GM10847 (cell line): ENCODE results near the gene ST6GALNAC4.

Source experiments
- POLR2A ChIP-seq: IDR thresholded peaks from 2 replicates; pipeline ENCODE4 v1.6.1; 2011; ENCODE audit not compliant: insufficient read length; ENCODE audit errors: extremely low read depth

ST6GALNAC4 gene

DNA sequence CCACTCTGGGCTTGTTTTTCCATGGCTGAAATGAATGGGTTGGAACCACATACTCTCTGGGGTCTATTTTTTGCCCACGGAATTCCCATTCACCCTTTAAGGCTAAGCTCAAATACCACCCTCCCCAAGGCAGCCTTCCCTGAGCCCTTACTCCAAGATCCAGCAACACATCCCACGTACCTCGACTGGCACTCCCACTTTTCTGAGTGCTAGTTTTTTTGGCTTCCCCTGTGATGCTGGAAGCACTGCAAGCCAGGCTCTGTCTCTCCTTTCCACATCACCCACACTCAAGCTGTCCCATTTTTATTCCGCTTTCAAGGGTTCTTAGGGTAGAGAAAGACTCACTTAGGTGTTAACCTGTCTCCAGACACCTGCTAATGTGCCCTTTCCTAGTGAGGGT is 23.4 kb downstream of the ST6GALNAC4 start:
- TF ChIP-seq POLR2A: no peak

DNA sequence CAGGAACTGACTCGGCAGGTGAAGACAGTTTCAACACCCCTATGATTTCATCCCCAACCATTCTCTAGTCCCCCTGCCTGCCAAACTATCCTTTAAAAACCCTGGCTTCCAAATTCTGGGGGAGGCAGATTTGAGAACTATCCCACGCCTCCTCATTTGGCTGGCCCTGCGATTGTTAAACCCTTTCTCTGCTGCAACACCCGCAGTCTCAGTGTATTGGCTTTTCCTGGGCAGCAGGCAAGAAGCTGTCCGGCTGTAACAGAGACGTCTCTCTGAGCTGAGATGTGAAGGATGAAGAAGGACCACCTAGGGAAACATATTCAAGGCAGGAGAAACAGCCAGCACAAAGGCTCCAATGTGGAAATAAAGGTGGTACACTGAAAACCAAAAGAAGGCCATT is 24.0 kb downstream of the ST6GALNAC4 start:
- TF ChIP-seq POLR2A: no peak

DNA sequence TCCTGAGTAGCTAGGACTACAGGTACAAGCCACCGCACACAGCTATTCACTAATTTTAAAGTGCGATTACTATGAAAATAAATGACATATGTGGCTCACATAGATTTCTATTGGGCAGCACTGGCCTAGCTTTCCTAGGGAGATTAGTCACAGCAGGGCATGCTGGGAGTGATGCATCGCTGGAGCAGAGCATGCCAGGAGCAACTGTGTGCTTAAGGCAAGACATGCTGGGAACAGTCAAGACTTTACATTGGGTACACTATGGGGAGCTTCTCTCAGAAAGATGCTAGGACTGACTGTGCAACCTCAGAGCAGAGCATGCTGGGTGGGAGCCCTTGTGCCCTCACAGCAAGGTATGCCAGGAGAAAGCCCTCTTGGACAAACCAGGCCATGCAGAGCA is 26.8 kb downstream of the ST6GALNAC4 start:
- no peak for TF ChIP-seq POLR2A

DNA sequence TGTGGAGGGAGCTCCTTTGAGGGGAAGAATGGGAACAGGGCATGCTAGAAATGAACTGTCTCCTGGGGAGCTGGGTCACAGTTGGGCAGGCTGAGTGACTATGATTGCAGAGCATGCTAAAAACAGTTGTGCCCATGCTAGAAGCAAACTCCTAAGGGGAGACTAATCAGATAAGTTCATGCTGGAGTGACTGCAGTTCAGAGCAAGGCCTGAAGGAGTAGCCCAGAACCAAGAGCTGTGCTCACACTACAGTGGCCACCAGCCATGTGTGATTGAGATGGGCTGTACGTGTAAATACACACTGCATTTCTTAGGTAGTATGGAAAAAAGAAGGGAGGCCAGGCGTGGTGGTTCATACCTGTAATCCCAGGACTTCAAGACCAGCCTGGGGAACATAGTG is 29.0 kb downstream of the ST6GALNAC4 start:
- no peak for TF ChIP-seq POLR2A

DNA sequence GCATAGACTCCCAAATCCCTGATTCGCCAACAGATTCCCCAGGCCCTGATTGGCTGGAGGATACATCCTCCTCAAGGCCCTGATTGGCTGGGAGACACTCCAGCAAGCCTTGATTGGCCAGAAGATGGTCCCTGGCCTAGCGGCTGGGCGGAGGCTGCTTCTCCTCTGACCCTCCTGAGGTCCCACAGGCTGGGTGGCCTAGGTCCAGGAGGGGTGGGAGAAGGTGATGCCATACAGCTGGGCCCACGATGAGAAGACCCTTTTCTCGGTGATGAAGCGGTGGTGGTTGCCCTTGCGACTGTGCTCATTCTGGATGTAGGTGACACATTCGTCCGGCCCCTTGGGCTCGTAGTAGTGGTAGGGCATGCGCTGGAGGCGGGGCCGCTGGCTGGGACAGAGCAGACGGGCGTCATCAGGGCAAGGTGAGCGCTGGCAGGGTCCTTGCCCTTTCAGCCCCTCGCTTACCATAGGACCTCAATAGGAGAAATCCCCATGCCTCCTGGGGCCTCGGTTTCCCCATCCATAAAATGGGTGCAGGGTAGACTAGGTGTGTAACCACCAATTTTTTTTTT is 30.4 kb downstream of the ST6GALNAC4 start:
- TF ChIP-seq POLR2A: no peak

DNA sequence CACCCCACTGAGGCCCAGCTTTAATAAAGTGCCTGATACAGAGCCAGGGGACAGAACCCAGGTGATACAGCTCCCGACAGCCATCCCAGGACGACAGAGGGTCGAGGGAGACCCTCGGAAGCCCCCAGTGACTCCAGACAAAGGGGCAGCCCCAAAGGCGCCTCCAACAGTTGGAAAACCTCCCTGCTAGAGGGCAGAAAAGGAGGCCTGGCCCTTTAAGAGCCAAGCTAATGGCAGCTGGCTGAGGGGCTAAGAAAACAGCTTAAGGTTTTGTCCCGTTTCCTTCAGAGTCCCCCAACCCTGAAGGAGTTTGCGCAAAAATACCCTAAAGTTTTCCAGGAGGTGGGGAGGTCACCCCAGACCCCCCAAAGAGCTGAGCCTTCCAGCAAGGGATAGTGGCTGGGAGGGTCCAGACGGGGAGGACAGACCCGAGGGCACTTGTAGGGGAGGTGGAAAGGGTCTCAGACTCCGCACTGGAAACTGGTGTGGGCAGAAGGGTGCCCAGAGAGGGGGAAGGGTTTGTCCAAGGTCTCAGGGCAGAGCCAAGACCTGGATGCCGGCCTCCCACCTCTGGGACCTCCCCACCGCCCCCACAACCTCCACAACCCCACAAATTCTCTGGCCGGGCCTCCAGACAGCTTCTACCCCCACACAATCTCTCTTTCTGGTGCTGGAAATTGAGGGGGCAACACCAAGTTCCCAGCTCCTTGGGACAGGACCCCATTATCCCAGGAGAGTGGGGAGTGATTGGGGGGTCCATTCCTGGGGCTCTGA is 31.1 kb downstream of the ST6GALNAC4 start:
- TF ChIP-seq POLR2A: no peak

DNA sequence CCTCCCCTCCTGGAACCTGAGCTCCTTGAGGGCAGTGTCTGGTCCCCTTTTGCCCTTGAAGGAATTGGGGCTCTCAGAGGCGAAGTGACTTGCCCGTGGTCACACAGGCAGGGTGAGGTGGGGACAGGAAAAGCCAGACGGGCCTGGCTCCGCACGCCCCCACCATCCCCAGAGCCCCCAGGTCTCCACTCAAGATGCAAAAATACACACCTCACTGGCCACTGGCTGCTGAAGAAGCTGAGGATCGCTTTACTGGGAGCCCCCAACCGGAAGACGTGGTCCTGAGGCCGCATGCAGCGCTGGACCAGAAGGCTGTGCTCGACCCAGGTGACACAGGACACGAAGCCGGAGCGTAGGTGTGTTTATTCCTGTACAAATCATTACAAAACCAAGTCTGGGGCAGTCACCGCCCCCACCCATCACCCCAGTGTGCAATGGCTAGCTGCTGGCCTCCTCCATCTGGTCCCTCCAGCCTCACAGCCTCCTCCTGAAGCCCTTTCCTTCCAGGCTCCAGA is 31.8 kb downstream of the ST6GALNAC4 start:
- TF ChIP-seq POLR2A: no peak

DNA sequence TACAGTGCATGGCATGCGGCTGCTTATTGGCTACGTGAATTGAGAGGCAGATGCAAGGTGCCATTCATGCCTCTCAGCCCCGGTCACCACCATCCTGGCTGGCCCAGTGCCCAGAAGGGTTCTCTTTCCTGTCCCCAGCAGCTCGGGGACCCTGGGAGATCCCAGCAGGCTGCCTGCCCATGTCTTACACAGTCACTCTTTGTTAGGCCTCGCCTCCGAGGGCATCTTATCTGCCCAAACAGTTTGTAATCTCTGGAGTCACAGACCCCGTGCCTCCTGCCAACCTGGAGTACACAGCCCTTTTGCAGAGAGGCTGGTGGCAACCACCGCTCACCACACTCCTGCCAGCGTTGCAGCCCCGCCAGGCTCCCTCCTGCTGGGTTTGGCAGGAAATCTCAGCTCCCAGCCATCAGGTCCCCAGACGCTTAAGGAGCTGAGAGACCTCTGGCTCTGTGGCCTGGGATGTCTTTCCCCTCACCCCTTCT is 32.4 kb downstream of the ST6GALNAC4 start:
- no peak for TF ChIP-seq POLR2A

DNA sequence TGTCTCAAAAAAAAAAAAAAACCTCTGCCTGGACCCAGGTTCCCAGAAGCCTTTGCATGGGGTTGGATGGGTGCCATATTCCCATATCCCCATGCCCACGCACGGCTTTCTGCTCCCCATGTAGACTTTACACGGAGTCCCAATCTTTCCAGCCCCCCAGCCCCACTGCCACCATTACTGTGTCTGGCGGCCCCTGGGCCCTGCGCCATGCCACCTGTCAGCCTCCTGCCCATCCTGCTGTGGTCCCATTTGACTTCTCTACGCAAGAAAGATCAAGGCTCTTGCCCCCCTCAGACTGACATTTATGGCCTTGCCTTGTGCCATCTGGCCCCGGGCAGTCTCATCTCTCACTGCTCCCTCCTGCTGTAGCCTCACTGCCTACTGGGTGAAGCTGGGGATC is 32.9 kb downstream of the ST6GALNAC4 start:
- no peak for TF ChIP-seq POLR2A

DNA sequence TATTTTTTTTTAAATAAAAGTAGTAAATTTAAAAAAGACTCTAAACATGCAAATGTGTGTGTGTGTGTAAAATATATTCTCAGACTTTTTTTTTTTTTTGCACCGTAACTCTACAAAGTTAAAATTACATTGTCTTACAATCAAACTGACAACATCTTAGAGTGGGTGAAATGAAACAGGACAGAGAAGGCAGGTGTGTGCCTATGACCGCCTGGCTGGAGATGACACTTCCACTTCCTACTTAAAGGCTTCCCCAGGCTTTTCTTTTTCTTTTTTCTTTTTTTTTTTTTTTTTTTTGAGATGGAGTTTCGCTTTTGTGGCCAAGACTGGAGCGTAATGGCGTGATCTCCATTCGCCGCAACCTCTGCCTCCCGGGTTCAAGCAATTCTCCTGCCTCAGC is 36.7 kb downstream of the ST6GALNAC4 start:
- no peak for TF ChIP-seq POLR2A

DNA sequence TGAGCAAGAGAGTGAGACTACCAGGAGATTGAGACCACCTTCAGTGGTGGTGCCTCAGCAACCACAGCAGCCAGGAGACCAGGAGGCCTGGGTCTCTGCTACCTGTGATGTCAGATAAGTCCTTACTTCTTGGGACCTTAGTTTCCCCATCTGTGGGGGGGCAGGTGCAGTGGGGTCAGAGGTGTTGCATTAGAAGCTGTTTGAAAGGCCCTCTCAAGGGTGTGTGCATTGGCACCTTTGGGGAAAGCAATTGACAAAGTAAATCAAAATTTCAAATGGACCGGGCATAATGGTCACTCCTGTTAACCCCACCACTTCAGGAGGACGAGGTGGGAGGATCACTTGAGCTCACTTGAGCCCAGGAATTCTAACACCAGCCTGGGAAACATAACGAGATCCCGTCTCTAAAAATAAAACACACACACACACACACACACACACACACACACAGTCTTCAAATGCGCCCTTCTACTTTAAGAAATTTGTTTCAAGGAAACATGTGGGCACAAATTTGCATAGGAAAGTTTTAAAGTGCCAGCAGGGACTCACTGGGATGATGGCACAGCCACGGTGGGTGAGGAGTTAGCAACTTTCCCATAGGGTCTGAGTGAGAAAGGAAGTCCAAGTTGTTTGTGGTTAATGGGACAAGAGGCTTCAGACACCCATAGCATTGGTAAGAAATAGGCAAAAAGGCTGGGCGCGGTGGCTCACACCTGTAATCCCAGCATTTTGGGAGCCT is 38.0 kb downstream of the ST6GALNAC4 start:
- no peak for TF ChIP-seq POLR2A

DNA sequence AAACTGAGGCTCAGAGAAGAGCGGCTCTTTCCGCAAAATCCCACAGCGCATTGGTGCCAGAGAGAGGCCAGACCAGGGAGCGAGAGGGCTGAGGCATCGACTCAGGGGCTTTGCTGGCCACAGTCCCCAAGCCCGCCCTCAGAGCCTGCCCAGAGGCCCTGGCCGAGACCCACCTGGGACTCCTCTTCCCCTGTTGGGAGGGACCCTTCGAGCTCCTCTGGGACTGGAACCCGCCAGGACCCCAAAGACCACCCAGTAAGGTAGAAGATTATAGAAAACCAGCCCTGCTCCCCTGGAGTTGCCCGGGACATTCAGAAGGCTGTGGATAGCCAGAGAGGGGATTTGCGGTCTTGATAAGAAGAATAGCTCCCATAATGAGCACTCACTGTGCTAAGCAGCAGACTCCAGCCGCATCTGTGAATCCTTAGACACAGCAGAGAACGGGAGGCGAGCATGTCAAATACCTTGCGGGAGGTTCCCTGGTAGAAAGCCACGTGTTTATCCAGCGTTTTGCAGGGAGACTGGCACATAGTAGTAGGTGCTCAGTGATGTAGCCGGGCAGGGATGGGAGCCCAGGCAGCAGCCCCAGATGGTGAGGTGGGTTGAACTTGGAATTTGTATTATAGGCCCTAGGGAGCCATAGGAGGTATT is 38.7 kb downstream of the ST6GALNAC4 start:
- TF ChIP-seq POLR2A: no peak

DNA sequence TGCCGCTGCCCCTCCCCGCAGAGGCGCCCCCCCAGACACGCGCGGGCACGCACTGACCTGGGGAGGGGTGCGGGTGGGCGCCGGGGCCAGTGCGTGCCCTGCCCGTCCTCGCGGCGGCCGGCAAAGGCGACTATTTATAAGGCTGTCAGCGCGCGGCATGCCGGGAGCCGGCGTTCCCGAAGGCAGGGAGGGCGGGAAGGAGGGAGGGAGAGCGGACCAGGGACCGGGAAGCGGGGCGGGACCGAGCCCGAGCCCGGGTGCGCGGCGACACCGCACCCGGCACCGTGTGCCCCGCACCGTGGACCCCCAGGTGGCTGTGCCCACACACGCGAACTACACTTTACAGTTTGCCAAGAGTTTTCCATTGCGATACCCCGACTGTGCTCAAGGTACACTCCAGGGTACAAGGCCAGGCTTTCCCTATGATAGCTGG is 39.3 kb downstream of the ST6GALNAC4 start, which contains the start of gene AK1:
Gene AK1, minus strand, starts transcription at position 110 of the 433 bp plus-strand sequence. CDS start 3,058 bp downstream, outside the sequence.
- no peak for TF ChIP-seq POLR2A

DNA sequence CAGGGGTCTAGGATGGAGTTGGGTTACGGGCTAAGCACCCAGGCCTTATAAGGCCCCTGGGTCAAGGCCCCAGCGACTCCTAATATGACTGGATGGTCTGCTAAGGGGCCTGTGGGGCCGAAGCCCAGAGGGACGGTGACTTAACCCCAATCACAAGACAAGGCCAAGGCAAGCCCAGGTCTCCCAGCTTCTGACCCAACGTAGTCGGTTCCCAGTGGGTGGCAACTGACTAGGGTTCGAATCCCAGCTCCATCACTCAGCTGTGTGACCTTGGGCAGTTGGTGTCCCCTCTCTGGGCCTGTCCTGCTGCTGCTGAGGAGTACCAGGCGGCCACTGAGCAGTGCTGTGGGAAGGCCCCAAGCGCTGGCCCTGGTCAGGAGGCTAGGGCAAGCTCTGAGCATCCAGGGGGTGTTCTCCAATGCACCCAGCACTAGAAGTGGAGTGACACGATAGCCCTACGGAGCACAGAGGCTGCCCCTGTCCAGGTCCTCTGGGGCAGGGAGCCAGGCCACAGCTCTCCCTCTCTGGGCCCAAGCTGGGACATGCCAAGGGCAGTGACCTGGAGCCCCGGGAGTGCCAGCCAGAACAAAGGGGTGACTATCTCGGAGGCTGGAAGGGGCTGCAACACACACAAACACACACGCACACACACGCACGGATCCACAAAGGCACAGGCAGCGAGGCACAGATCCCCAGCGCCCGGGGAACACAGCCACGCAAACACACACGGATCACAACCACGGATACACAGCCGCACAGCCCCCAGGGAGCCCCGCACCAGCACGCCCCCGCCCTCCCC is 39.9 kb downstream of the ST6GALNAC4 start:
- no peak for TF ChIP-seq POLR2A

DNA sequence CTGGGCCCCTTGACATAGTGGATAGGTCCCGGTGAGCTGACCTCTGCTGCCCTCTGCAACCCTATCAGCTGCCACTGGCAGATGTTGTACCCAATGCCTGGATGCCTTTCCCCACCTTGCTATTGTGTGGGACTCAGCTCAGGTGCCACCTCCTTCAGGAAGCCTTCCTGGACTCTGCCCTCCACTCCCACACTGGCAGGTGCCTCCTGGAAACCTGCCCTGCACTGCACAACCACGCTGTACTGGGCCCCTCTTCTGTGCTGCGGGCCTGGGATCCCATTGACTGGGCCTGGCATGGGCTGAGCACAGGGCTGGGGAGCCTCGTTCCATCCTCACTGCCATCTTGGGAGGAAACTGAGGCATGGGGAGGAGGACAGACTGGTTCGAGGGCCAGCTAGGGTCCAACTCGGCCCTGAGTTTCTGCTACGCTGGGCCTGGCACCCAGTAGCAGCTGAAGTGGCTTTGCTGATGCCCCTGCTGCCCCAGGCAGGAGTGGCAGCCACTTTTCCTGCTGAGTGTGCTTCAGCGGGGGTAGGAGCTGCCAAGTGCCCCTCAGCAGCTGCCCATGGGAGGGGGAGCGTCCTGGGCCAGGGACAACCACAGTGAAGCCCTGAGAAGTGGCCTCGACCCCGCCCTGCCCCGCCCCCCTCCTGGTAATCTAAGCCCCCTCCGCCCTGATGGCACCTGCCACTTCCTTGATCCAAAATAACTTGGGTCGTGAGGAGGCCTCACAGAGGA is 40.6 kb downstream of the ST6GALNAC4 start:
- TF ChIP-seq POLR2A: no peak
